Measurements from ENCODE around the gene NKD2. TPM values are rescaled to one million over a fixed set of nuclear protein-coding genes. Genes with fewer than 3 reads are reported as not detected.

Gene NKD2
- total and polyA plus RNA-seq, 2 experiments from 2014 or later, result not detected

DNA sequence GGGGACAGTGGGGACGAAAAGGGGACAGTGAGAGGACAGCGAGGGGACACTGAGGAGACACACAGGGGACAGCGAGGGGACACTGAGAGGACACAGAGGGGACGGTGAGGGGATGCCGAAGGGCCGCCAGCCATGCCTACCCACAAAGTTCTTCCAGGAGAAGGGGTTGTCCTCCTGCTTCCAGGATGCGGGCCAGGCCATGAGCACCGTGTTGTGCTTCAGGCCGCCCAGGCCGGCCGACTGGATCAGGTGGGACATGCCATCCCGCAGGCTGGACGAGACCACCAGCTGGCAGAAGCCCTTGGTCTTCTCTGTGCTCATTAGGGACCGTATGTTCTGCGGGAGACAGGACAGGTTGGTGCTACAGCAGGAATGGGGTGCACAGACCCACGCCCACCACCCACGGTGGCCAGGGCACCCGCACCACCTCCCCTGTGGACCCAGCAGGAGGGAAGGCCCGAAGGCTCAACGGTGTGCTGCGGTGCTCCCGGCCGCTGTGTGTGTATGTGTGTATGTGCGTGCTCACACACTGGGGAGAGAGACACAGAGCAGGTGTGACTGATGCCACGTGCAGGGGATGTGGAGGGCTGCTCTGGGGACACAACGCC, 56.6 kb downstream of the NKD2 start:
- no peak overlapping the region for H3K9ac ChIP-seq
- WGBS, 2 experiments (ENCODE audit: low coverage in 1 of 2, low lambda C conversion rate in 2 of 2, missing lambda C conversion rate in 2 of 2), result 78 to 80% methylated on average over 18 to 26 of the region's 26 CpGs
- H3K36me3 ChIP-seq (ENCODE audit: low read depth), result no peaks in the 10 kb centered on the region

DNA sequence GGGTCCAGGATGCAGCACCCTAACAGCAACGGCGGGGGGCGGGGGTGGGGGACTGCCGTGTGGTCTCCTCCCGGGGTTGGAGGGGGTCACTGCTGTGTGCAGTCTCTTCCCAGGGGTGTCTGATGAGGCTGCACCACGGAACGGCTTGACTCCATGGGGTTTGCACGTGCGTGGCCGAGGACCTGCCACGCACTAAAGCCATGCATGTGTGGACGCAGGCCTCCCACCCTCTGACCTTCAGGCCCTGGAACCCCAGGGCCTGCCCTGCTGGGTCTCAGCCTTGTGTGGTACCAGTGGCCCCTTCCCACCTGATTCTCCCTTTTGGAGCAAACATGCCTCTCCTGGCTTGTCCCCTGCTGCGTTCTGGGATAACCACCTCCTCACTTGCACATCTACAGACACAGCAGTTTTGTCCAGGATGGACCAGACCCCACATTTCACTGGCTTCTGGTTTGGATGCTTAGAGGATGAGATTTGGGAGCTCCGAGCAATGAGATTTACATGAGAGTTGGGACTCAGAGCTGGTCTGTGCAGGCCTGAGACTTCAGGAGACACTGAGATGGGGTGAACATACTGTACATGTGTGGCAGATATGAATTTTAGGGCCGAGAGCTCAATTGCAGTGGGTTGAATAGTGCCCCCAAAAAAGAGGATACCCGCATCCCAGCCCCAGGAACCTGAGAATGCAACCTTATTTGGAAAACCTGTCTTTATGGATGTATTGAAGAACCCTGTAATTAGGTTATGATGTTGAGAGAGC, 57.5 kb downstream of the NKD2 start:
- WGBS, 2 experiments (ENCODE audit: low coverage in 1 of 2, low lambda C conversion rate in 2 of 2, missing lambda C conversion rate in 2 of 2), result 72 to 81% methylated on average over 10 of the region's 16 CpGs
- H3F3A ChIP-seq (ENCODE audit: insufficient read depth), result no peaks in the 10 kb centered on the region
- DNase-seq, result no peak

More for the DNA sequence above, 56.6 kb downstream of the NKD2 start:
- in situ Hi-C loops (cut with MboI), result no loop called here
- Histone ChIP-seq H3K9me2 (ENCODE audit: insufficient read depth) (no peaks in the 10 kb centered on the region), H3K27me3 (replicated peaks; ENCODE audit: insufficient read depth) (no peaks in the 10 kb centered on the region), H3K9me3 (ENCODE audit: low read depth) (no peaks in the 10 kb centered on the region), H3K4me1 (ENCODE audit: insufficient read depth) (no peaks in the 10 kb centered on the region), H3K4me2 (ENCODE audit: unreplicated experiment) (no peak overlapping the region), H3K27ac (no peak overlapping the region), H2AFZ (no peak overlapping the region), H3K4me3 (no peak overlapping the region), H4K20me1 (ENCODE audit: insufficient read depth) (no peaks in the 10 kb centered on the region), H3F3A (ENCODE audit: insufficient read depth) (no peaks in the 10 kb centered on the region), H3K79me2 (ENCODE audit: insufficient read depth) (no peaks in the 10 kb centered on the region)
- TF ChIP-seq EZH2 (IDR thresholded peaks at IDR 0.05; ENCODE audit: insufficient read depth, poor library complexity, severe bottlenecking), result no peak
- no peak for TF ChIP-seq EZH2phosphoT487 (IDR thresholded peaks at IDR 0.05; ENCODE audit: insufficient read depth, low read depth)
- no peak for DNase-seq

DNA sequence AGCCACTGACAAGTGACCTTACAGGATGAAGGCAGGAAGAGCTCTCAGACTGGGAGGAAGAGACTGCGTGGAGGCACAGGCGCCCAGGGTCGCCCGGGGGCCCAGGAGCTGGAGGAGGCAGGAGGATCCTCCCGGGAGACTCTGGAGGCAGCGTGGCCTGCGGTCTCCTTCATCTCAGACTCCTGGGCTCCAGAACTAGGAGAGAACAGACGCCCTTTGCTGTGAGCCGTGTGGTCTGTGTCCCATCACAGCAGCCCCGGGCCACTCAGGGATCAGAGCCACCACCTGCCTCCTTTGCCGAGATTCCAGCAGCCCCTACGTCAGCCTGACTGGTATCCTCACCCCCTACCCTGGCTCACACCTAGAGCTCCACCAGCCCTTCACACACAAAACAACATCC, 58.1 kb downstream of the NKD2 start:
- H3K9ac ChIP-seq, result no peak overlapping the region
- H3K4me1 ChIP-seq (ENCODE audit: insufficient read depth), result no peaks in the 10 kb centered on the region
- no peak overlapping the region for H3K4me2 ChIP-seq (ENCODE audit: unreplicated experiment)
- TF ChIP-seq EZH2 (IDR thresholded peaks at IDR 0.05; ENCODE audit: insufficient read depth, poor library complexity, severe bottlenecking) (no peak), EZH2phosphoT487 (IDR thresholded peaks at IDR 0.05; ENCODE audit: insufficient read depth, low read depth) (no peak)
- DNase-seq, result no peak
- no peak overlapping the region for H2AFZ ChIP-seq
- no peaks in the 10 kb centered on the region for H3K9me2 ChIP-seq (ENCODE audit: insufficient read depth)
- H3K36me3 ChIP-seq (ENCODE audit: low read depth), result no peaks in the 10 kb centered on the region
- H3F3A ChIP-seq (ENCODE audit: insufficient read depth), result no peaks in the 10 kb centered on the region
- no peak overlapping the region for H3K27ac ChIP-seq
- H3K27me3 ChIP-seq (replicated peaks; ENCODE audit: insufficient read depth), result no peaks in the 10 kb centered on the region
- no peaks in the 10 kb centered on the region for H3K9me3 ChIP-seq (ENCODE audit: low read depth)
- 71 to 82% methylated on average over 9 to 11 of the region's 12 CpGs for WGBS, 2 experiments (ENCODE audit: low coverage in 1 of 2, low lambda C conversion rate in 2 of 2, missing lambda C conversion rate in 2 of 2)
- no peak overlapping the region for H3K4me3 ChIP-seq
- no peaks in the 10 kb centered on the region for H4K20me1 ChIP-seq (ENCODE audit: insufficient read depth)
- in situ Hi-C loops (cut with MboI), result no loop called here
- no peaks in the 10 kb centered on the region for H3K79me2 ChIP-seq (ENCODE audit: insufficient read depth)

More for the DNA sequence above, 57.5 kb downstream of the NKD2 start:
- H3K79me2 ChIP-seq (ENCODE audit: insufficient read depth), result no peaks in the 10 kb centered on the region
- TF ChIP-seq EZH2phosphoT487 (IDR thresholded peaks at IDR 0.05; ENCODE audit: insufficient read depth, low read depth), result no peak
- no peak for TF ChIP-seq EZH2 (IDR thresholded peaks at IDR 0.05; ENCODE audit: insufficient read depth, poor library complexity, severe bottlenecking)
- H3K9ac ChIP-seq, result no peak overlapping the region
- no peak overlapping the region for H3K27ac ChIP-seq
- no peaks in the 10 kb centered on the region for H3K9me2 ChIP-seq (ENCODE audit: insufficient read depth)
- no peak overlapping the region for H2AFZ ChIP-seq
- no peaks in the 10 kb centered on the region for H3K27me3 ChIP-seq (replicated peaks; ENCODE audit: insufficient read depth)
- H3K36me3 ChIP-seq (ENCODE audit: low read depth), result no peaks in the 10 kb centered on the region
- H3K4me2 ChIP-seq (ENCODE audit: unreplicated experiment), result no peak overlapping the region
- no peaks in the 10 kb centered on the region for H3K4me1 ChIP-seq (ENCODE audit: insufficient read depth)
- H3K9me3 ChIP-seq (ENCODE audit: low read depth), result no peaks in the 10 kb centered on the region
- in situ Hi-C loops (cut with MboI), result no loop called here
- no peaks in the 10 kb centered on the region for H4K20me1 ChIP-seq (ENCODE audit: insufficient read depth)
- no peak overlapping the region for H3K4me3 ChIP-seq

DNA sequence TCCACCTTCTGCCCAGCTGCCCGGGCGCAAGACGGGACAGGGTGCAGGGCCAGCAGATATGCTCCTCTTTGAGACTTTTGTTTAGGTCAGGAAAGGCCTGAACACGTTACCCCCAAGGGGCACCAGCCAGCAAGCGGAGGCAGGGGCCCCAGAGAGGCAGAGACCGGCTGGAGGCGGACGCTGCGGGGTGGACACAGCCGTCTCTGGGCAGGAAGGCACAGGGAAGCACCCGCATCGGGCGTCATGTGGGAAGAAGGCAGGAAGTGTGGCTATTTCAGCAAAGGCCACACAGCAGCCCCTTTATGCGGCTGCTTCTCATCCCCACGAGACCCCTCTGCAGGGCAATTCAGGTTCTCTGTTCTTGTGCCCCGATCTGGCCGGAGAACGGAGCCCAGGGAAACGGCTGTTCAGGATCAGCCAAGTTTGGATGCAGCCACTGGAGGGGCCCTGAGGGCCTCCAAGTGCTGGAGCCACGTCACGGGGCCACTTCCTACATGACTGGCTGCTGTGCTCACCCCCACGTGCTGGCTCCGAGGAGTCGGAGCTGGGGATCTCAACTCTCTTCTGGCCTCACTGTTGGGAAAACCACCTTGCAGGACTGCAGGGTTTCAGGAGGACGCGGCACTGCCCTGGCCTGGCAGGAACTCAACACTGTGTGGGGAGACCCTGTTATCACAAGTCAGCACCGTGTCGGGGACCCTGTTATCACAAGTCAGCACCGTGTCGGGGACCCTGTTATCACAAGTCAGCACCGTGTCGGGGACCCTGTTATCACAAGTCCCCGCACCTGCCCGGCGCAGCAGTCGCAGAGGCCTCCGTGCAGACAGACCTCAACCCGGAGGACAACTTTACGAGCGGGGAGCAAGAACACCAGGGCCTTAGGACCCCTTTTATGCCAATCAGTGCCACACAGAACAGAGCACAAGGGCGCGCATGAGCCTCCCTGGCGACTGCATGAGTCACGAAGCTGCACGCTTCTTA, 58.8 kb downstream of the NKD2 start:
- no peak for DNase-seq
- Histone ChIP-seq H3K79me2 (ENCODE audit: insufficient read depth) (no peaks in the 10 kb centered on the region), H3K9me2 (ENCODE audit: insufficient read depth) (no peaks in the 10 kb centered on the region), H3F3A (ENCODE audit: insufficient read depth) (no peaks in the 10 kb centered on the region), H3K4me1 (ENCODE audit: insufficient read depth) (no peaks in the 10 kb centered on the region), H3K27ac (no peak overlapping the region), H3K9ac (no peak overlapping the region), H2AFZ (no peak overlapping the region), H3K9me3 (ENCODE audit: low read depth) (no peaks in the 10 kb centered on the region), H3K4me3 (no peak overlapping the region), H3K36me3 (ENCODE audit: low read depth) (no peaks in the 10 kb centered on the region), H3K4me2 (ENCODE audit: unreplicated experiment) (no peak overlapping the region), H3K27me3 (replicated peaks; ENCODE audit: insufficient read depth) (no peaks in the 10 kb centered on the region), H4K20me1 (ENCODE audit: insufficient read depth) (no peaks in the 10 kb centered on the region)
- TF ChIP-seq EZH2 (IDR thresholded peaks at IDR 0.05; ENCODE audit: insufficient read depth, poor library complexity, severe bottlenecking) (no peak), EZH2phosphoT487 (IDR thresholded peaks at IDR 0.05; ENCODE audit: insufficient read depth, low read depth) (no peak)
- in situ Hi-C loops (cut with MboI), result no loop called here
- 86 to 90% methylated on average over 44 to 45 of the region's 45 CpGs for WGBS, 2 experiments (ENCODE audit: low coverage in 1 of 2, low lambda C conversion rate in 2 of 2, missing lambda C conversion rate in 2 of 2)
